GM20000 (cell line): ENCODE results near the gene TFG.

Experiments
- DNase-seq: peaks from one replicate; pipeline ENCODE4 v3.0.0; 2012; ENCODE audit warnings: low spot score
- TF ChIP-seq, protein P1 (sequence below): IDR thresholded peaks from 2 replicates; pipeline ENCODE4 v1.5.1; 2012; ENCODE audit warnings: mild to moderate bottlenecking, control low read depth; ENCODE audit errors: extremely low read depth, missing control alignments

TFG gene

DNA sequence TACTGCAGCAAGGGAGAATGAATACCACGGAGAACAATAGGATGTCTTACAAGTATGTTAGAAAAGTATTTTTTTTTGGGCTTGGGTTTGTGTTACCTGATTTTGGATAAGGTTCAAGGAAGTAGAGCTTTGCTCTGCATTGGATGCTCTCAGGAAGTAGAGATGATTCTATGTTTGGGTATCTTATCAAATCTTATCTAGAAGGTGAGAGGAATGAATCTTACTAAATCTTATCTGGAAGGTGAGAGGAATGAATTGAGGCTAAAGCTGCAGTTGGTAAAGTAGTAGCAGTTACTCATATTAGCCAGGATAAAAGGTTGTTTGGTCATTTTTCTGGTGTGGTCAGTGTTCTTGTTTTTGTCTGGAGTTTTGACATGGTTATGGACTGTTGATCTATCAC, 17.4 kb downstream of the TFG start:
- TF ChIP-seq, protein P1, sequence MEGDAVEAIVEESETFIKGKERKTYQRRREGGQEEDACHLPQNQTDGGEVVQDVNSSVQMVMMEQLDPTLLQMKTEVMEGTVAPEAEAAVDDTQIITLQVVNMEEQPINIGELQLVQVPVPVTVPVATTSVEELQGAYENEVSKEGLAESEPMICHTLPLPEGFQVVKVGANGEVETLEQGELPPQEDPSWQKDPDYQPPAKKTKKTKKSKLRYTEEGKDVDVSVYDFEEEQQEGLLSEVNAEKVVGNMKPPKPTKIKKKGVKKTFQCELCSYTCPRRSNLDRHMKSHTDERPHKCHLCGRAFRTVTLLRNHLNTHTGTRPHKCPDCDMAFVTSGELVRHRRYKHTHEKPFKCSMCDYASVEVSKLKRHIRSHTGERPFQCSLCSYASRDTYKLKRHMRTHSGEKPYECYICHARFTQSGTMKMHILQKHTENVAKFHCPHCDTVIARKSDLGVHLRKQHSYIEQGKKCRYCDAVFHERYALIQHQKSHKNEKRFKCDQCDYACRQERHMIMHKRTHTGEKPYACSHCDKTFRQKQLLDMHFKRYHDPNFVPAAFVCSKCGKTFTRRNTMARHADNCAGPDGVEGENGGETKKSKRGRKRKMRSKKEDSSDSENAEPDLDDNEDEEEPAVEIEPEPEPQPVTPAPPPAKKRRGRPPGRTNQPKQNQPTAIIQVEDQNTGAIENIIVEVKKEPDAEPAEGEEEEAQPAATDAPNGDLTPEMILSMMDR = no peak
- no peak for DNase-seq

DNA sequence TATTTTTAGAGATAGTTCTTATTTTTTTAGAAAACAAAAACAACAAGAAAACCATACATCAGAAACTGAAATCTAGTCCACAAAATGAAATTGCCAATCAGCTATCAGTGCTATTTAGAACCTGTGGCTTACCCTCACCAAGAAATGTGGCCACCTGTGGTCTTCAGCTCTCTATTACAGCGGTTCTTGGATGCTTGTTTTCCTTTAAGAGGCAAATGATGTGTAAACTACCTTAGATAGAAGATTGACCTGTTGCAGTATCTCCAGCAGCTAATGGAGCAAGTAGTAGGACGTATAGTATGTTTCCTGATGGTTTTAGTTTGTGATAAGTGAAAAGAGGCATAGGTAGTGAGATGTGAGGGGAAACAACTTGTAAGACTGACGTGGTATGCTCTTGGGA, 21.2 kb downstream of the TFG start:
- TF ChIP-seq, protein P1 = no peak
- DNase-seq = no peak

DNA sequence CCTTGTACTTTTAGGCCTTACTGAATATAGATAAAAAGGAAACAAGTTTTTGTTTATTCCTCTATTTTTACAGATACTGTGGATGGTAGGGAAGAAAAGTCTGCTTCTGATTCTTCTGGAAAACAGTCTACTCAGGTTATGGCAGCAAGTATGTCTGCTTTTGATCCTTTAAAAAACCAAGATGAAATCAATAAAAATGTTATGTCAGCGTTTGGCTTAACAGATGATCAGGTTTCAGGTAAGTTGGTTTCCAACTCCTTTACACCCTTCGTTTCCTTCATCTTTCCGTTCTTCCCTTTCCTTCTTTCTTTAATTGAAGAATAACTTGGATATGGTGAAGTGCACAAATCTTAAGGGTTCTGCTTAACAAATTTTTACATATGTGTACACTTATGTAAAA, 23.1 kb downstream of the TFG start:
- DNase-seq = no peak
- TF ChIP-seq, protein P1 = no peak

DNA sequence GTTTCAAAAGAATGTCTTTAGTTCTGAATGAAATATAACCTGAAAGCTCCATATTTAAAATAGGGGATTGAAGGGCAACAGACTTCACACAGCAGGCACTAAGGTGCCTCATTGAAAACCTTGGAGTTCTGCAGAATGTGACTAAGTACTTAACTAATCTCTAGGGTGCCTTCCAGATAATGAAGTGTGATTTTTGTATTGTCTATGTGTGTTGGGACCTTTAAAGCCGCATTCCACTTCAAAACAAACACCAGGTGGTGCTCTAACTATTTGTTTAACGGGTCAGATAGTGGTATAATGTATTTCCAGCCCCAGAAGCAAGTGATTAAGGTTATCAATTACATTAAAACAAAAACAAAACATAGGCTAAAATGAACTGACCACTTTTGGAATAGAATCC, 28.0 kb downstream of the TFG start:
- TF ChIP-seq, protein P1 = no peak
- no peak for DNase-seq

DNA sequence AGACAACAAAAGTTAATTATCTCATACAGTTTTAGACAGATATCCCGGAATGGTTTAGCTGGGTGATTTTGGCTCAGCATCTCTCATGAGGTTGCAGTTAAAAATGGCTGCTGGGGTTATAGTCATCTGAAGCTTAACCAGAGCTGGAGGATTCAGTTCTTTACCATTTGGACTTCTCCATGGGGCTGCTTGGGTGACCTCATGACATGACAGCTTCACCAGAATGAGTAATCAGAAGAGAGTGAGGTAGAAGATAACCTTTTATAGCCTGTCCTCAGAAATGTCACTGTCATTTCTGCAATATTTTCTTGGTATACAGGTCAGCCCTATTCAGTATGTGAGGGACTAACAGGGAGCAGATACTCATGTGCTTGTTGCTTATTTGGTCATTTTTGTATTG, 30.9 kb downstream of the TFG start:
- TF ChIP-seq, protein P1 = no peak
- DNase-seq = no peak

DNA sequence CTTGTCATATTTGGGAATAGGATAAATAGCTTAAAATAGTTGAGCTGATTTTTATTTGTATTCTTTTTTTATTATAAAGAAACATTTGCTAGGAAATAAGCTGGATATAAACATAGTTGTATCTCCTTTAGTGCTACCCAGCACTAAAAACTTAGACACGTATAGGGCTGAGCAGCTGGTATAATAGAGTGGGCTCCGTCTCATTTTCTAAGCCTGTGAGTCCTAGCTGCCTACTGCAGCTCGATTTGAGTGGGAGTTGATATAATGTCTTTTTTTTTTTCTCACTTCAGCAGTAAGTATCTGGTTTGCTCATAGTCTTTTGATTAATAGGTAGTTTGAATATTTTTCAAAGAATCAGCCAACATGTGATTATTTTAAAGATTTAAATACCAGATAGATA, 34.2 kb downstream of the TFG start:
- TF ChIP-seq, protein P1 = no peak
- DNase-seq = no peak

DNA sequence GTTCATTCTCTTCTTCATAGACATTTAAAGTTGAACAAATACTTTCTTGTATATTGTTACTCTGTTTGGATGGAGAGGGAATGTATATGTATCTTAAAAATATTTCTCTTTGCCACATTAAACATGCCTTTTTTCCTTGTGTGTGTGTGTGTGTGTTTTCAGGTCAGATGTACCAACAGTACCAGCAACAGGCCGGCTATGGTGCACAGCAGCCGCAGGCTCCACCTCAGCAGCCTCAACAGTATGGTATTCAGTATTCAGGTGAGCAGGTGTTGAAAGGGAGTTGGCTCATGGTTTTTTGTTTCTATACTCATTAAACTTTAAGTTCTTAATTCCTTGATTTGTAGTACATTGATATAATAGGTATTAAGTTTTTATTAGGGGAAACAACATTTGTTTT, 35.4 kb downstream of the TFG start:
- no peak for DNase-seq
- TF ChIP-seq, protein P1 = no peak
